GM13977 (cell line): Measurements from ENCODE around the gene DCUN1D1.
A peak's percentile ranks its signal among the peaks of the same experiment; 100 is the strongest.

ENCODE experiments used
- DNase-seq: peaks from one replicate; pipeline ENCODE4 v3.0.0; 2012; ENCODE audit warnings: low spot score
- CTCF ChIP-seq: IDR thresholded peaks from 2 replicates; pipeline ENCODE4 v1.5.1; 2012; ENCODE audit warnings: mild to moderate bottlenecking, control low read depth; ENCODE audit not compliant: insufficient read depth; ENCODE audit errors: extremely low read depth, missing control alignments
- in situ Hi-C: fragments of 300-500 bp; cut with MboI; formaldehyde crosslinking; loops from one replicate; pipeline ENCODE4 v1.12.0; 2022; ENCODE audit warnings: low sequenced_read_pairs, low pct_unique_long_range_greater_than_20kb, mixed read lengths, inconsistent platforms; ENCODE audit not compliant: unreplicated experiment

Gene DCUN1D1

GRCh38 chr3:182925330-182925943, 54.9 kb downstream of the DCUN1D1 start:
- in situ Hi-C loops, result no loop called here
- DNase-seq, result peak; percentile 56
- TF ChIP-seq CTCF, result no peak

GRCh38 chr3:182921665-182922355, 58.5 kb downstream of the DCUN1D1 start:
- DNase-seq, result no peak
- in situ Hi-C loops, result loop anchor here (25.0 kb wide), 1 partner anchor 465 kb away; no protein-coding TSS in a partner anchor
- TF ChIP-seq CTCF, result no peak

GRCh38 chr3:182920515-182921084, 59.7 kb downstream of the DCUN1D1 start:
- TF ChIP-seq CTCF, result no peak
- no peak for DNase-seq
- in situ Hi-C loops, result loop anchor here (25.0 kb wide), 1 partner anchor 467 kb away; no protein-coding TSS in a partner anchor

GRCh38 chr3:182919866-182920357, 60.4 kb downstream of the DCUN1D1 start:
- in situ Hi-C loops, result loop anchor here (25.0 kb wide), 1 partner anchor 467 kb away; no protein-coding TSS in a partner anchor
- no peak for DNase-seq
- TF ChIP-seq CTCF, result no peak

- DNase-seq, result no peak
- in situ Hi-C loops, result loop anchor here (25.0 kb wide), 1 partner anchor 470 kb away; no protein-coding TSS in a partner anchor
- TF ChIP-seq CTCF, result no peak
Observed at GRCh38 chr3:182917134-182917533, 63.2 kb downstream of the DCUN1D1 start.

GRCh38 chr3:182914341-182914740, 66.0 kb downstream of the DCUN1D1 start:
- DNase-seq, result peak; percentile 20
- in situ Hi-C loops, result loop anchor here (25.0 kb wide), 1 partner anchor 473 kb away; no protein-coding TSS in a partner anchor
- TF ChIP-seq CTCF, result no peak
